ENCODE results near the gene LGALSL. TPM values are rescaled to one million over a fixed set of nuclear protein-coding genes. Genes with fewer than 3 reads are reported as not detected.

The LGALSL gene
- total RNA-seq, 1 experiment from 2014 or later, result 23.8 TPM

DNA sequence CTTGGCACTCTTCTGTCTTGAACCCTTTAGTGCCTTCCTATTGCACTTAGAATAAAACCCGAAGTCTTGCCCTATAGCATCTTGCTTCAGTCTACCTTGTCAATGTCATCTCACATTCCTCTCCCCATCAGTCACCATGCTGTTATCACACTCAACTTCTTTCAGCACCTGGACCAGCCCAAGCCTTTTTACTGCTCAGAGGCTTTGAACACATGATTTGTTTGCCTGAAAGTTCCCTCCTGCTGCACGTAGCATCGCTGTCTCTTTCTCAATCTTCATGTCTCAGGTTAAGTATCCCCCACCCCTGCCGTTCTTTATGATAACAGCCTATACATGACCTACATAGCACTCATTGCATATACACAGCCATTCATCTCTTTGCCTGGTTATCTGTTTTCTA lies 41.3 kb upstream of the LGALSL start:
- Histone ChIP-seq H3K14ac (ENCODE audit: insufficient read depth, low read length) (no peak overlapping the region), H3K18ac (ENCODE audit: insufficient read length, low read depth, low read length) (no peak overlapping the region), H3K23me2 (ENCODE audit: insufficient read length, low read depth, low read length, poor library complexity, severe bottlenecking) (no peaks in the 10 kb centered on the region), H4K8ac (replicated peaks; ENCODE audit: insufficient read length, low read depth, low read length) (no peak overlapping the region), H2BK5ac (ENCODE audit: insufficient read length, low read length) (no peak overlapping the region), H3K27me3 (ENCODE audit: insufficient read depth, low read length) (no peaks in the 10 kb centered on the region), H3K27ac (ENCODE audit: insufficient read length, low read depth, low read length) (no peak overlapping the region), H3K9me3 (ENCODE audit: control insufficient read depth, low read depth, low read length) (no peaks in the 10 kb centered on the region), H3K79me1 (ENCODE audit: insufficient read depth, low read depth, low read length, poor library complexity, severe bottlenecking) (no peaks in the 10 kb centered on the region), H3K23ac (ENCODE audit: insufficient read length, low read depth, low read length) (no peak overlapping the region), H3K4me1 (ENCODE audit: insufficient read depth, low read length) (0 out of 2 replicates have a peak, but pooled peaks cover 3% of the 10 kb centered on the region), H2BK20ac (ENCODE audit: low read depth, low read length, poor library complexity, severe bottlenecking) (no peak overlapping the region), H4K5ac (ENCODE audit: insufficient read length, low read depth, low read length) (no peak overlapping the region), H3K79me2 (ENCODE audit: insufficient read depth, low read length) (no peaks in the 10 kb centered on the region), H3T11ph (ENCODE audit: low read length) (no peak overlapping the region), H2AK5ac (ENCODE audit: insufficient read length, low read length) (no peak overlapping the region), H4K91ac (ENCODE audit: insufficient read length, low read depth, low read length) (no peak overlapping the region), H2BK15ac (ENCODE audit: low read depth, low read length) (no peak overlapping the region), H4K20me1 (ENCODE audit: control insufficient read depth, insufficient read depth, insufficient read length) (no peaks in the 10 kb centered on the region), H2BK120ac (ENCODE audit: low read depth, low read length, poor library complexity, severe bottlenecking) (no peak overlapping the region), H3K56ac (ENCODE audit: insufficient read length, low read depth, low read length) (no peak overlapping the region), H3K4ac (ENCODE audit: low read depth, low read length) (no peak overlapping the region), H2BK12ac (ENCODE audit: insufficient read length, low read depth, low read length) (no peak overlapping the region), H3K4me2 (ENCODE audit: insufficient read depth, insufficient read length, low read length) (no peak overlapping the region), H3K9ac (ENCODE audit: extremely low read depth, insufficient read length, low read length) (no peak overlapping the region), H2AFZ (ENCODE audit: low read length) (no peak overlapping the region)
- DNase-seq, result no peak
- Mint-ChIP-seq H3K27ac (no peak overlapping the region), H3K4me1 (peaks cover 8 to 9% of the 10 kb centered on the region in 2 experiments), H3K9me3 (no peaks in the 10 kb centered on the region), H3K27me3 (ENCODE audit: low read depth) (no peaks in the 10 kb centered on the region), H3K36me3 (ENCODE audit: insufficient read depth in 1 of 3, low read depth in 3 of 3) (no peaks in the 10 kb centered on the region), H3K4me3 (no peak overlapping the region)
- no CpG with 5 or more reads among the region's 4 CpGs for WGBS (ENCODE audit: extremely low coverage, insufficient read length, low lambda C conversion rate)
- TF ChIP-seq, protein P1, sequence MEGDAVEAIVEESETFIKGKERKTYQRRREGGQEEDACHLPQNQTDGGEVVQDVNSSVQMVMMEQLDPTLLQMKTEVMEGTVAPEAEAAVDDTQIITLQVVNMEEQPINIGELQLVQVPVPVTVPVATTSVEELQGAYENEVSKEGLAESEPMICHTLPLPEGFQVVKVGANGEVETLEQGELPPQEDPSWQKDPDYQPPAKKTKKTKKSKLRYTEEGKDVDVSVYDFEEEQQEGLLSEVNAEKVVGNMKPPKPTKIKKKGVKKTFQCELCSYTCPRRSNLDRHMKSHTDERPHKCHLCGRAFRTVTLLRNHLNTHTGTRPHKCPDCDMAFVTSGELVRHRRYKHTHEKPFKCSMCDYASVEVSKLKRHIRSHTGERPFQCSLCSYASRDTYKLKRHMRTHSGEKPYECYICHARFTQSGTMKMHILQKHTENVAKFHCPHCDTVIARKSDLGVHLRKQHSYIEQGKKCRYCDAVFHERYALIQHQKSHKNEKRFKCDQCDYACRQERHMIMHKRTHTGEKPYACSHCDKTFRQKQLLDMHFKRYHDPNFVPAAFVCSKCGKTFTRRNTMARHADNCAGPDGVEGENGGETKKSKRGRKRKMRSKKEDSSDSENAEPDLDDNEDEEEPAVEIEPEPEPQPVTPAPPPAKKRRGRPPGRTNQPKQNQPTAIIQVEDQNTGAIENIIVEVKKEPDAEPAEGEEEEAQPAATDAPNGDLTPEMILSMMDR (conservative IDR thresholded peaks at IDR 0.05), result no peak

All from H9 (cell line).